Measurements from ENCODE around the gene PPP1R37. TPM values are rescaled to one million over a fixed set of nuclear protein-coding genes. Genes with fewer than 3 reads are reported as not detected.
A peak's percentile ranks its signal among the peaks of the same experiment; 100 is the strongest.

Gene PPP1R37
- total RNA-seq, 4 donors from 2014 or later: 13.6 to 23.7 (median 19.4) TPM

GRCh38 chr19:45158503-45159209 is 65.7 kb downstream of the PPP1R37 start:
- no peak for DNase-seq (ENCODE audit: low spot score)
- TF ChIP-seq, protein P1, sequence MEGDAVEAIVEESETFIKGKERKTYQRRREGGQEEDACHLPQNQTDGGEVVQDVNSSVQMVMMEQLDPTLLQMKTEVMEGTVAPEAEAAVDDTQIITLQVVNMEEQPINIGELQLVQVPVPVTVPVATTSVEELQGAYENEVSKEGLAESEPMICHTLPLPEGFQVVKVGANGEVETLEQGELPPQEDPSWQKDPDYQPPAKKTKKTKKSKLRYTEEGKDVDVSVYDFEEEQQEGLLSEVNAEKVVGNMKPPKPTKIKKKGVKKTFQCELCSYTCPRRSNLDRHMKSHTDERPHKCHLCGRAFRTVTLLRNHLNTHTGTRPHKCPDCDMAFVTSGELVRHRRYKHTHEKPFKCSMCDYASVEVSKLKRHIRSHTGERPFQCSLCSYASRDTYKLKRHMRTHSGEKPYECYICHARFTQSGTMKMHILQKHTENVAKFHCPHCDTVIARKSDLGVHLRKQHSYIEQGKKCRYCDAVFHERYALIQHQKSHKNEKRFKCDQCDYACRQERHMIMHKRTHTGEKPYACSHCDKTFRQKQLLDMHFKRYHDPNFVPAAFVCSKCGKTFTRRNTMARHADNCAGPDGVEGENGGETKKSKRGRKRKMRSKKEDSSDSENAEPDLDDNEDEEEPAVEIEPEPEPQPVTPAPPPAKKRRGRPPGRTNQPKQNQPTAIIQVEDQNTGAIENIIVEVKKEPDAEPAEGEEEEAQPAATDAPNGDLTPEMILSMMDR (IDR thresholded peaks at IDR 0.05): no peak

GRCh38 chr19:45159210-45159970 is 66.4 kb downstream of the PPP1R37 start:
- ATAC-seq (ENCODE audit: low FRiP score): no peak
- TF ChIP-seq, protein P1 (IDR thresholded peaks at IDR 0.05): no peak
- no peak for DNase-seq (ENCODE audit: low spot score)

More at GRCh38 chr19:45158503-45159209, 65.7 kb downstream of the PPP1R37 start:
- ATAC-seq (ENCODE audit: low FRiP score): no peak

- TF ChIP-seq, protein P1 (IDR thresholded peaks at IDR 0.05): no peak
- ATAC-seq (ENCODE audit: low FRiP score) (no peak), DNase-seq (ENCODE audit: low spot score) (no peak)
Observed at GRCh38 chr19:45159971-45160324, 67.0 kb downstream of the PPP1R37 start.

DNA sequence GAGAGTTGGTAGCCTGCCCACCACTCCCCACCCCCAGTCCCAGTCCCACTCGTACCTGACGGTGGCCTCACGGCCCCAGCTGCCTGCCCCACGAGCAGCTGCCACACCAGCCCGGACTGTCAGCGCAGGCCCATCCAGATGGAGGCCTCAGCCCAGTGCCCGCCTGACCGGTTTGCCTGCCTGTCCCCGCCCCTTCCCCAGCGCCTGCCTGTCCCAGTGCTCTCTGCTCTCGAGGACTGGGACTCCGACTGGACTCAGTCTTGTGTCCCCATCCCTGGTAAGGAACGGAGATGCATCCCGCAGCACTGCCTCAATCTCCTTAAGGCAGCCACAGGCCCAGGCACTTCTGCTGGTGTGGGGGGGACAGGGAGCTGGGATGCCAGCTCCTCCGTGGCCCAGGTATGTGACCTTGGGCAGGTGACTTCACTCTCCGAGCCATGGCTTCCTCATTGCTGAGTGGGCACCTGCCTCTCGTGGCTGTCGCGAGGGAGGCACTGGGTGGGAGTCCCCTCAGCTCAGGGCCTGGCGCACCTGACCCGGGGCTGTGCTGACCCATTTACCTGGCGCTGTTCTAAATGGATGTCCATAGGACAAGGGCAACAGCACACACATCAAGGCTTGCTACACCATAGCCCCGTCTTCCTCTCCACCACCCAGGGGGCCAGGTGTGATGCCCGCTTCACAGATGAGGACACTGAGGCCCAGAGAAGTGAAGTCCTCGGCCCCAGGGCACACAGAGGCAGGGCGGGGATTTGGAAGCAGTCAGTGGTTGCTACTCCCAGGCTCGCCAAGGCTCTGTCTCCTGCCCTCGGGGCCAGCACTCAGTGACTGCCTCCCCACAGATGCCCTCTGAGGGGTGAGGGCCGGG is 68.1 kb downstream of the PPP1R37 start, which contains the start of gene NKPD1:
NKPD1 (minus strand) TSS at position 113 of the 868 bp plus-strand sequence. CDS start 832 bp downstream, outside the sequence.
- TF ChIP-seq, protein P1 (IDR thresholded peaks at IDR 0.05): no peak
- no peak for DNase-seq (ENCODE audit: low spot score)
- ATAC-seq (ENCODE audit: low FRiP score): no peak

GRCh38 chr19:45161738-45162607 is 69.0 kb downstream of the PPP1R37 start:
- ATAC-seq (ENCODE audit: low FRiP score): peak; percentile 18
- TF ChIP-seq, protein P1 (IDR thresholded peaks at IDR 0.05): no peak
- no peak for DNase-seq (ENCODE audit: low spot score)

- no peak for DNase-seq (ENCODE audit: low spot score)
- TF ChIP-seq, protein P1 (IDR thresholded peaks at IDR 0.05): no peak
- ATAC-seq (ENCODE audit: low FRiP score): no peak
Observed at GRCh38 chr19:45162608-45163143, 69.7 kb downstream of the PPP1R37 start.

Data from omental fat pad (tissue), 4 donors.